HepG2 (cell line): Measurements from ENCODE around the gene TMEM252. TPM values are rescaled to one million over a fixed set of nuclear protein-coding genes. Genes with fewer than 3 reads are reported as not detected.

Experiments
- ATAC-seq: fragments of 200-7000 bp; cut with Tn5 transposase; 3 replicates; pipeline ENCODE4 v1.9.1; 2020; ENCODE audit warnings: mild to moderate bottlenecking, moderate library complexity
- Bru-seq: library from RNA; stranded (reverse); fragments of 400-500 nt; gene quantifications from one replicate; lab custom pipeline; 2021; lab: Mats Ljungman, UMichigan
- BruChase-seq, 2 experiments: library from RNA; stranded (reverse); fragments of 400-500 nt; gene quantifications; one replicate each; lab custom pipeline; 2021; lab: Mats Ljungman, UMichigan
- BruUV-seq: library from RNA; stranded (reverse); fragments of 400-500 nt; replicated peaks from 2 replicates; lab custom pipeline; 2021; lab: Mats Ljungman, UMichigan
- CTCF ChIA-PET: fragments of 300-600 bp; formaldehyde crosslinking; extraction: SDS; loops from one replicate; lab custom pipeline; 2021; ENCODE audit warnings: low total read pairs, inconsistent platforms, low intra/inter-chr PET ratio; lab: Yijun Ruan, JAX
- POLR2A ChIA-PET: fragments of 350-600 bp; sonication (Branson Sonifier 250); formaldehyde crosslinking; loops from one replicate; lab custom pipeline; 2020; ENCODE audit warnings: antibody characterized with exemption, inconsistent platforms; lab: Yijun Ruan, JAX
- DNase-seq: peaks from one replicate; pipeline ENCODE4 v3.0.0-alpha.2; 2015; ENCODE audit warnings: low spot score
- FAIRE-seq: peaks from 3 replicates; lab custom pipeline; 2011; peaks lifted over from hg19 to GRCh38; lab: Jason Lieb, UNC
- H2AFZ ChIP-seq: one replicate; pipeline ENCODE4 v1.6.1; 2011; ENCODE audit warnings: low read length, inconsistent platforms
- H3K27ac ChIP-seq: fragments of 300-600 bp; 3 replicates; pipeline ENCODE4 v1.8.0; 2011; ENCODE audit warnings: mixed run types, mild to moderate bottlenecking, mixed read lengths, low read length, inconsistent platforms; ENCODE audit not compliant: insufficient read depth; ENCODE audit errors: extremely low read length
- H3K27me3 ChIP-seq, 2 experiments: fragments of 200-600 bp in 1 of 2; 2 replicates in 1 of 2; 3 replicates in 1 of 2; pipeline versions ENCODE4 v1.6.0 to v1.8.0; 2011; ENCODE audit warnings: low read length in 2 of 2, mild to moderate bottlenecking in 2 of 2, moderate library complexity in 2 of 2, inconsistent platforms in 1 of 2; ENCODE audit not compliant: insufficient read depth in 2 of 2, control insufficient read depth in 1 of 2
- H3K36me3 ChIP-seq, 2 experiments: fragments of 200-600 bp in 1 of 2; replicated peaks in 1 of 2; 2 replicates in 1 of 2; 3 replicates in 1 of 2; pipeline versions ENCODE4 v1.5.1 to v1.8.0; 2011; ENCODE audit warnings: low read length in 2 of 2, inconsistent platforms in 1 of 2; ENCODE audit not compliant: insufficient read depth in 2 of 2, control insufficient read depth in 1 of 2
- H3K4me1 ChIP-seq: 2 replicates; pipeline ENCODE4 v1.5.1; 2012; ENCODE audit warnings: low read length, inconsistent platforms; ENCODE audit not compliant: insufficient read depth
- H3K4me2 ChIP-seq: 2 replicates; pipeline ENCODE4 v1.6.0; 2011; ENCODE audit warnings: low read depth, low read length, inconsistent platforms
- H3K4me3 ChIP-seq, 3 experiments: fragments of 200-600 bp in 1 of 3; sonication (generic), shearing (Covaris generic) in 1 of 3; replicated peaks in 1 of 3; 2 replicates each; pipeline ENCODE4 v1.5.1; 2011 to 2016; ENCODE audit warnings: low read length in 3 of 3, inconsistent platforms in 2 of 3, low read depth in 2 of 3, mild to moderate bottlenecking in 2 of 3, control low read depth in 1 of 3, mixed read lengths in 1 of 3; ENCODE audit not compliant: insufficient read depth in 1 of 3
- H3K79me2 ChIP-seq: one replicate; pipeline ENCODE4 v1.6.1; 2011; ENCODE audit warnings: low read length, inconsistent platforms; ENCODE audit not compliant: insufficient read depth
- H3K9ac ChIP-seq: 2 replicates; pipeline ENCODE4 v1.6.0; 2011; ENCODE audit warnings: mild to moderate bottlenecking, low read depth, low read length, inconsistent platforms; ENCODE audit not compliant: insufficient read depth
- H3K9me3 ChIP-seq: 2 replicates; pipeline ENCODE4 v1.5.1; 2012; ENCODE audit warnings: mild to moderate bottlenecking, low read length
- H4K20me1 ChIP-seq: 2 replicates; pipeline ENCODE4 v1.6.0; 2011; ENCODE audit warnings: inconsistent platforms, mild to moderate bottlenecking, low read length, moderate library complexity; ENCODE audit not compliant: insufficient read depth
- DPF2 ChIP-seq: sonication (generic); formaldehyde crosslinking; IDR thresholded peaks from 2 replicates; pipeline ENCODE4 v1.4.0; 2020; ENCODE audit warnings: mild to moderate bottlenecking, low read depth, missing genetic modification reagents, borderline replicate concordance
- IRF1 ChIP-seq: sonication (generic); formaldehyde crosslinking; IDR thresholded peaks from 2 replicates; pipeline ENCODE4 v1.4.0; 2020; ENCODE audit warnings: low read depth, mild to moderate bottlenecking, missing genetic modification reagents
- POLR2AphosphoS2 ChIP-seq: IDR thresholded peaks from 2 replicates; pipeline ENCODE4 v1.6.1; 2011; ENCODE audit warnings: low read depth, low read length, improper control_type of control experiment
- RORA ChIP-seq: sonication (generic); formaldehyde crosslinking; IDR thresholded peaks from 2 replicates; pipeline ENCODE4 v1.5.0; 2020; ENCODE audit warnings: mild to moderate bottlenecking, missing genetic modification reagents, moderate library complexity
- SETDB1 ChIP-seq: sonication (generic); formaldehyde crosslinking; IDR thresholded peaks from 2 replicates; pipeline ENCODE4 v1.5.1; 2020; ENCODE audit warnings: missing genetic modification reagents, mild to moderate bottlenecking, borderline replicate concordance
- TMF1 ChIP-seq: sonication (generic); formaldehyde crosslinking; IDR thresholded peaks from 2 replicates; pipeline ENCODE4 v1.8.1; 2022; ENCODE audit warnings: low read depth, missing genetic modification reagents
- ZNF142 ChIP-seq: sonication (generic); formaldehyde crosslinking; IDR thresholded peaks from 2 replicates; pipeline ENCODE4 v1.4.0; 2020; ENCODE audit warnings: missing genetic modification reagents
- ZNF326 ChIP-seq: sonication (generic); formaldehyde crosslinking; IDR thresholded peaks from 2 replicates; pipeline ENCODE4 v1.4.0; 2020; ENCODE audit warnings: missing genetic modification reagents, borderline replicate concordance
- ZNF800 ChIP-seq: sonication (generic); formaldehyde crosslinking; IDR thresholded peaks from 2 replicates; pipeline ENCODE4 v1.4.0; 2020; ENCODE audit warnings: missing genetic modification reagents
- WGBS: methylation state at CpG from one replicate; pipeline ENCODE4 v1.1.6; 2017; ENCODE audit warnings: low lambda C conversion rate; 5-methylcytosine and 5-hydroxymethylcytosine counted together
- in situ Hi-C: cut with HindIII; loops from 2 replicates; pipeline ENCODE4 v1.10.0; 2017; ENCODE audit warnings: low pct_unique_long_range_greater_than_20kb; ENCODE audit not compliant: extremely low pct_ligation_motif_present
- intact Hi-C: fragments of 100-400 bp; cut with micrococcal nuclease; formaldehyde crosslinking; loops from one replicate; pipeline ENCODE4 v1.10.0; 2022; ENCODE audit not compliant: unreplicated experiment
- long read RNA-seq, 2 experiments: library from RNA in 1 of 2; library from polyadenylated mRNA in 1 of 2; stranded (forward) in 1 of 2; unstranded in 1 of 2; transcript quantifications; one replicate each; pipeline ENCODE4 v2.0.0, GENCODE V29; 2019 to 2022
- polyA minus RNA-seq, 3 experiments: library from RNA; depleted of rRNA, polyadenylated mRNA; stranded (reverse); fragments of >200 nt; gene quantifications; 2 replicates each; pipeline ENCODE4 v1.2.3, GENCODE V29; 2011; ENCODE audit warnings: low replicate concordance in 1 of 3
- polyA plus RNA-seq, 8 experiments: library from polyadenylated mRNA; depleted of rRNA in 3 of 8; stranded (reverse) in 7 of 8; unstranded in 1 of 8; fragments of >200 nt; fragmentation: Illumina TruSeq in 4 of 8; extraction: Trizol in 4 of 8; gene quantifications; 2 replicates each; pipeline versions ENCODE4 v1.2.1 to v1.2.3, GENCODE V29; 2011 to 2016; ENCODE audit warnings: low read depth in 4 of 8, missing spikeins in 1 of 8, mixed read lengths in 1 of 8; ENCODE audit not compliant: insufficient read depth in 1 of 8
- total RNA-seq, 5 experiments: library from RNA; depleted of rRNA; stranded (reverse); fragments of >200 nt; fragmentation: Illumina TruSeq; extraction: Trizol; gene quantifications; 2 replicates each; pipeline ENCODE4 v1.2.3, GENCODE V29; 2016; ENCODE audit warnings: low read depth in 1 of 5

TMEM252 gene
- total RNA-seq (2016; rRNA removed; fragmentation: Illumina TruSeq; extraction: Trizol) = not detected in 2 replicates
- total RNA-seq (2016; cell fraction: cytosol; rRNA removed; fragmentation: Illumina TruSeq; extraction: Trizol; ENCODE audit: low read depth) = not detected in 2 replicates
- not detected in 2 replicates for total RNA-seq (2016; cell fraction: insoluble cytoplasmic fraction; rRNA removed; fragmentation: Illumina TruSeq; extraction: Trizol)
- total RNA-seq (2016; cell fraction: membrane; rRNA removed; fragmentation: Illumina TruSeq; extraction: Trizol) = not detected in 2 replicates
- not detected in 2 replicates for total RNA-seq (2016; cell fraction: nucleus; rRNA removed; fragmentation: Illumina TruSeq; extraction: Trizol)
- not detected in 2 replicates for polyA plus RNA-seq (2011; rRNA removed)
- not detected in 2 replicates for polyA plus RNA-seq (2011; cell fraction: cytosol; rRNA removed)
- polyA plus RNA-seq (2011; cell fraction: nucleus; rRNA removed) = not detected in 2 replicates
- polyA plus RNA-seq (2012) = not detected in 2 replicates
- polyA plus RNA-seq (2016; cell fraction: cytosol; fragmentation: Illumina TruSeq; extraction: Trizol; ENCODE audit: low read depth) = not detected in 2 replicates
- polyA plus RNA-seq (2016; cell fraction: insoluble cytoplasmic fraction; fragmentation: Illumina TruSeq; extraction: Trizol; ENCODE audit: low read depth) = not detected in 2 replicates
- not detected in 2 replicates for polyA plus RNA-seq (2016; cell fraction: membrane; fragmentation: Illumina TruSeq; extraction: Trizol; ENCODE audit: low read depth)
- polyA plus RNA-seq (2016; cell fraction: nucleus; fragmentation: Illumina TruSeq; extraction: Trizol; ENCODE audit: insufficient read depth, low read depth) = not detected in 2 replicates
- not detected in 2 replicates for polyA minus RNA-seq (2011; rRNA and poly(A)+ RNA removed; ENCODE audit: low replicate concordance)
- polyA minus RNA-seq (2011; cell fraction: cytosol; rRNA and poly(A)+ RNA removed) = not detected in 2 replicates
- polyA minus RNA-seq (2011; cell fraction: nucleus; rRNA and poly(A)+ RNA removed) = not detected in 2 replicates
- not detected for Bru-seq, nascent RNA
- BruChase-seq, experiment 1, labeled RNA remaining after a 6-hour chase = not detected
- not detected for BruChase-seq, experiment 2, labeled RNA remaining after a 2-hour chase
- long read RNA-seq, experiment 1 = 0 reads
- long read RNA-seq, experiment 2 = 0 reads

- no peaks in the 10 kb centered on the region for H3K36me3 ChIP-seq
- FAIRE-seq (no peak), ATAC-seq (peak; percentile 69), DNase-seq (no peak)
- H4K20me1 ChIP-seq = no peaks in the 10 kb centered on the region
- no peaks in the 10 kb centered on the region for H3K27me3 ChIP-seq
- no peaks in the 10 kb centered on the region for H3K9me3 ChIP-seq
- under 1% methylated on average over 6 of the region's 8 CpGs for WGBS
- no peak within 1 kb of the TSS for H3K9ac ChIP-seq
- no peak within 1 kb of the TSS for H3K4me3 ChIP-seq
- no peak within 1 kb of the TSS for H2AFZ ChIP-seq
- H3K4me2 ChIP-seq = no peak within 1 kb of the TSS
- no peak within 1 kb of the TSS for H3K27ac ChIP-seq
- in situ Hi-C loops (no loop called here), intact Hi-C loops (no loop called here)
- CTCF ChIA-PET = no interaction called here
- BruUV-seq = no TSS peak
- POLR2A ChIA-PET = no interaction called here
- no peaks in the 10 kb centered on the region for H3K79me2 ChIP-seq
- peaks cover 11% of the 10 kb centered on the region for H3K4me1 ChIP-seq
- no peak for TF ChIP-seq SETDB1
- TF ChIP-seq RORA (CRISPR knock-in tag) = no peak
- no peak for TF ChIP-seq IRF1 (CRISPR knock-in tag)
- TF ChIP-seq ZNF142 (CRISPR knock-in tag) = no peak
- no peak for TF ChIP-seq TMF1 (CRISPR knock-in tag)
- TF ChIP-seq ZNF326 (CRISPR knock-in tag) = no peak
- TF ChIP-seq ZNF800 = no peak
- no peak for TF ChIP-seq POLR2AphosphoS2
- no peak for TF ChIP-seq DPF2 (CRISPR knock-in tag)
These were observed at the start of gene TMEM252 for GRCh38 chr9:68540712-68541535. Gene TMEM252, minus strand, starts transcription at chr9:68540883. Its CDS starts 69 bp downstream, at chr9:68540814.
